ENCODE data around the gene NFIA. TPM values are rescaled to one million over a fixed set of nuclear protein-coding genes. Genes with fewer than 3 reads are reported as not detected.

The NFIA gene
- total RNA-seq, 3 donors from 2014 or later: 2.7 to 6.9 (median 5.8) TPM

- DNase-seq (no peak), ATAC-seq (no peak)
- Mint-ChIP-seq H3K36me3 (ENCODE audit: insufficient read depth) (no peaks in the 10 kb centered on the region), H3K4me1 (ENCODE audit: low read depth) (no peaks in the 10 kb centered on the region), H3K9me3 (no peaks in the 10 kb centered on the region), H3K27me3 (ENCODE audit: low read depth) (peaks cover 16% of the 10 kb centered on the region), H3K4me3 (no peak overlapping the region)
Observed at GRCh38 chr1:61506236-61506635, 423.9 kb downstream of the NFIA start.

GRCh38 chr1:61506944-61507500, 424.7 kb downstream of the NFIA start:
- Mint-ChIP-seq H3K4me1 (ENCODE audit: low read depth) (no peaks in the 10 kb centered on the region), H3K9me3 (no peaks in the 10 kb centered on the region), H3K36me3 (ENCODE audit: insufficient read depth) (no peaks in the 10 kb centered on the region), H3K4me3 (no peak overlapping the region), H3K27me3 (ENCODE audit: low read depth) (peaks cover 12% of the 10 kb centered on the region)
- ATAC-seq: no peak
- DNase-seq: no peak

Measured in activated T-cell treated with anti-CD3 and anti-CD28 coated beads, Interleukin-2, amount 50 U/mL, for 4 hours (primary cell).